Endothelial cell (in vitro differentiated cells): Measurements from ENCODE around the gene ALG6. TPM values are rescaled to one million over a fixed set of nuclear protein-coding genes. Genes with fewer than 3 reads are reported as not detected.

Experiments
- DNase-seq: peaks from one replicate; pipeline ENCODE4 v3.0.0; 2021; ENCODE audit warnings: low spot score
- H3K27ac Mint-ChIP-seq: one replicate; pipeline ENCODE4 v1.8.0; 2021; ENCODE audit warnings: mixed read lengths, inconsistent platforms; ENCODE audit not compliant: unreplicated experiment
- H3K27me3 Mint-ChIP-seq: one replicate; pipeline ENCODE4 v1.8.0; 2021; ENCODE audit warnings: mild to moderate bottlenecking, moderate library complexity, mixed read lengths, inconsistent platforms; ENCODE audit not compliant: unreplicated experiment
- H3K36me3 Mint-ChIP-seq: one replicate; pipeline ENCODE4 v1.8.0; 2021; ENCODE audit warnings: mild to moderate bottlenecking, low read depth, mixed read lengths, inconsistent platforms; ENCODE audit not compliant: unreplicated experiment
- H3K4me1 Mint-ChIP-seq: one replicate; pipeline ENCODE4 v1.8.0; 2021; ENCODE audit warnings: mild to moderate bottlenecking, mixed read lengths, inconsistent platforms; ENCODE audit not compliant: unreplicated experiment
- H3K4me3 Mint-ChIP-seq: one replicate; pipeline ENCODE4 v1.8.0; 2021; ENCODE audit warnings: mild to moderate bottlenecking, mixed read lengths, inconsistent platforms; ENCODE audit not compliant: unreplicated experiment
- H3K9me3 Mint-ChIP-seq: one replicate; pipeline ENCODE4 v1.8.0; 2021; ENCODE audit warnings: mixed read lengths, inconsistent platforms; ENCODE audit not compliant: unreplicated experiment
- CTCF ChIP-seq: fragments of 200-600 bp; sonication (generic); IDR thresholded peaks from one replicate; pipeline ENCODE4 v1.5.0; 2021; ENCODE audit warnings: antibody characterized with exemption; ENCODE audit not compliant: unreplicated experiment
- total RNA-seq: library from RNA; stranded (reverse); fragmentation: NEBNext Ultra II Directional; extraction: Animal tissue kit (Norgen Biotek cat#: 25700); gene quantifications from one replicate; pipeline ENCODE4 v1.2.1, GENCODE V29; 2021; ENCODE audit not compliant: unreplicated experiment

Gene ALG6
- total RNA-seq, 1 donor from 2014 or later = 14.9 TPM

- Mint-ChIP-seq H3K9me3 (no peaks in the 10 kb centered on the region), H3K4me3 (no peak overlapping the region), H3K36me3 (no peaks in the 10 kb centered on the region), H3K27me3 (no peaks in the 10 kb centered on the region), H3K27ac (no peak overlapping the region), H3K4me1 (no peaks in the 10 kb centered on the region)
- no peak for TF ChIP-seq CTCF
- no peak for DNase-seq
These were observed 34.5 kb downstream of the ALG6 start for GRCh38 chr1:63401945-63402344.

DNA sequence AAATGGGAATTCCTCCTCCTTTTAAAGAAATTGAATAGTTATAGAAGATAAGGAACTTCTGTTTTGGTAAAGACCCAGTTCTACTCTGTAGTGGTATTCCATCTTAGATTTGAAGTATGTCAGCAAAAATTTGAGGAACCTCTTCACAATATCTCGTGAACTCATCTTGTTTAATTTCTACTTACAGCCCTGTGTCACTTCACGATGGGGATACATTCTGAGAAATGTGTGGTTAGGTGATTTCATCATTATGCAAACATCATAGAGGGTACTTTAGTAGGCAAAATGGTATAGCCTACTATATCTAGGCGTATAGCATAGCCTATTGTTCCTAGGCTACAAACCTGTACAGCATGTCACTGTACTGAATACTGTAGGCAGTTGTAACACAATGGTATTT lies 36.0 kb downstream of the ALG6 start:
- no peaks in the 10 kb centered on the region for H3K27me3 Mint-ChIP-seq
- DNase-seq = no peak
- H3K27ac Mint-ChIP-seq = no peak overlapping the region
- H3K36me3 Mint-ChIP-seq = no peaks in the 10 kb centered on the region
- no peaks in the 10 kb centered on the region for H3K9me3 Mint-ChIP-seq
- no peak overlapping the region for H3K4me3 Mint-ChIP-seq
- no peaks in the 10 kb centered on the region for H3K4me1 Mint-ChIP-seq
- no peak for TF ChIP-seq CTCF

DNA sequence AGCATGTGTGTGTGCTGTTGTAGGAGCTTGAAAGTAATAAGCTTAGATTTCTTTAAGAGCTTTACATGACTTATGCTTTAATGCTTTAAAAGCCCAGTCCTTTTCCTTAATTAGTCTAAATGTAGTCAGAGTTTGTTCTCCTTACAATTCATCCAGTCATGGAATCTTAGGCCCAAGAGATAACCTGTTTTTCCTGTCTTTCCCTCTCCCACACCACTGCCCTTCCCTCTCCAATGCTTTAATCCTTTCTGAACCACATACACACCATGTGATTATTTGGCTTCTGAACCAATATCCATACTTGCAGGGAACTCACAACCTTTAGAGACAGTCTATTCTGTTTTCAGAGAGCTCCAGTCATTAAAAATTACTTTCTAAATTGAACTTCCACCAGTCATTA lies 37.6 kb downstream of the ALG6 start:
- Mint-ChIP-seq H3K36me3 (no peaks in the 10 kb centered on the region), H3K27me3 (no peaks in the 10 kb centered on the region), H3K4me1 (no peaks in the 10 kb centered on the region), H3K27ac (no peak overlapping the region), H3K4me3 (no peak overlapping the region), H3K9me3 (no peaks in the 10 kb centered on the region)
- DNase-seq = no peak
- no peak for TF ChIP-seq CTCF

- H3K27me3 Mint-ChIP-seq = no peaks in the 10 kb centered on the region
- no peaks in the 10 kb centered on the region for H3K4me1 Mint-ChIP-seq
- H3K4me3 Mint-ChIP-seq = no peak overlapping the region
- no peak for DNase-seq
- H3K9me3 Mint-ChIP-seq = no peaks in the 10 kb centered on the region
- no peak for TF ChIP-seq CTCF
- H3K27ac Mint-ChIP-seq = no peak overlapping the region
- H3K36me3 Mint-ChIP-seq = no peaks in the 10 kb centered on the region
These were observed 38.6 kb downstream of the ALG6 start for GRCh38 chr1:63405987-63406386.

DNA sequence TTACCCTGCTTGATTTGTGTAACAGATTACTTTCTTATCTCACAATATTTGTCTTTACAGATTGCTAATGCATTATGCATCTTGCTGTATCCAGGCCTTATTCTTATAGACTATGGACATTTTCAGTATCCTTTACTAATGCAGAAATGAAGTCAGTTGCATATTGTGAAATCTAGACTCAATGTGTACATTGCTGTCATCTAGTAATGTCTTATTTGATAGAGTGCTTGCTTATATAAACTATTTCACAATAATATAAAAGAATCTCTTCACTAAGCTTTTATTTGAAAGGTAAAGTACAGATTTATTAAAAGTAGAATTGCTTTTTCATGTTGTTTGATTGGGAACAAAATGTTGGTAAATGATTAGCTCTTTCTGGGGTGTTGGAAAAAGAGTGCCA lies 39.6 kb downstream of the ALG6 start:
- no peak for DNase-seq
- no peak for TF ChIP-seq CTCF
- H3K4me3 Mint-ChIP-seq = no peak overlapping the region
- H3K36me3 Mint-ChIP-seq = no peaks in the 10 kb centered on the region
- H3K27ac Mint-ChIP-seq = no peak overlapping the region
- no peaks in the 10 kb centered on the region for H3K27me3 Mint-ChIP-seq
- H3K9me3 Mint-ChIP-seq = no peaks in the 10 kb centered on the region
- H3K4me1 Mint-ChIP-seq = peaks cover 3% of the 10 kb centered on the region
